GM19239 (cell line): ENCODE measurements around the gene KRAS.

Experiments
- DNase-seq: peaks from one replicate; pipeline ENCODE4 v3.0.0; 2011; ENCODE audit warnings: low spot score; ENCODE audit not compliant: insufficient read length
- FAIRE-seq: peaks from 2 replicates; lab custom pipeline; 2011; peaks lifted over from hg19 to GRCh38; lab: Jason Lieb, UNC

The KRAS gene

GRCh38 chr12:25257590-25258324 lies 7.0 kb upstream of the KRAS start:
- FAIRE-seq (peak; percentile 42), DNase-seq (no peak)

GRCh38 chr12:25256826-25257225 lies 6.1 kb upstream of the KRAS start:
- no peak for FAIRE-seq
- DNase-seq = no peak

- FAIRE-seq (no peak), DNase-seq (no peak)
These were observed 5.3 kb upstream of the KRAS start for GRCh38 chr12:25256005-25256404.

GRCh38 chr12:25254271-25254880 lies 3.6 kb upstream of the KRAS start:
- no peak for FAIRE-seq
- no peak for DNase-seq

DNA sequence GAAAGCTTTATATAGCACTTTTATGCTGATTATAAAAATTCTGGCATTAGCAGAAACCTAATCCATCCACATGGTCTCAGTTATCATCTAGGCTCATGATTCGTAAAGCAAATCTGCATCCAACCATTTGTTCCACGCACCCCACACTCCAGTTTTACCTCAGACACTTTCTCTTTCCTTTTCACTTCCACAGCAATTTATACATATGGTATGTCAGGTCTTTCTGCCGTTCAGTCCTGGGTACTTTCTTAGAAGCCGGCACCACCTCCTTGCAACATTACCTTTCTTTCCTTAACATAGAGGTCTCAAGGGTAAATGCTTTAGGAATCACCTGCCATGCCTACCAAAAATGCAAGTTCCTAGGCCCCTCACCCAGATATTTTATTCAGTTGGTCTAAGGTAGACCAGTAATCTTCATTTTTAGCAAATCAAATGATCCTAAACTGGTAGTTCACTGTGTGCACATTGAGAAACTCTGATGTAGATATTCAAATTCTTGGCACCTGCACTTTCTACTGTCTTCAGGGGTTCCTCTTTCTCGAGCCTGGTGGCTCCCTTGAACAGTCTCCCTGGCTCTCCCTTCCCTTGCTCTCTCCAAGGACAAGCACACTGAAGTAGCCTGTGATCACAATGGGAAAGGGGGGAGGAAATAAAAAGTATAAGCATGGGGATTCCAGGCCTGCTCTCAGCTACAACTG lies 2.8 kb upstream of the KRAS start:
- FAIRE-seq (peak; percentile 84), DNase-seq (no peak)

DNA sequence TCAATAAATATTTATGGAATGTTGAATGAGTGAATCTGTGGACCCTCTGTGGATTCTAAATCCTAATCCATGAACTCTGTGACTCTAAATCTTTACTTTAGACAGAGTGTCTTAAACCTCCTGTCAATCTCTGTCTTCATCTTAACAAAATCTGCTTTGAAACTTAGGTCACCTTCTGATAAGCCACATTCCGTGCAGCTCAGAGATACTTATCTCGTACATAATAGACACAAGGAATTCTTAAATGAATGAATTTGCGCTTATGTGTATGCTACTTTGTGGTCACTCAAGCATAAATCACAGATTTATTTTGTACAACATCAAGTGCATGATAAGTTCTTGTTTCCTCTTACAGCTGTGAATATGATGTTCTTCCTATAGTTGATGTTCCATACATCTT lies 2.2 kb upstream of the KRAS start:
- FAIRE-seq = no peak
- no peak for DNase-seq

DNA sequence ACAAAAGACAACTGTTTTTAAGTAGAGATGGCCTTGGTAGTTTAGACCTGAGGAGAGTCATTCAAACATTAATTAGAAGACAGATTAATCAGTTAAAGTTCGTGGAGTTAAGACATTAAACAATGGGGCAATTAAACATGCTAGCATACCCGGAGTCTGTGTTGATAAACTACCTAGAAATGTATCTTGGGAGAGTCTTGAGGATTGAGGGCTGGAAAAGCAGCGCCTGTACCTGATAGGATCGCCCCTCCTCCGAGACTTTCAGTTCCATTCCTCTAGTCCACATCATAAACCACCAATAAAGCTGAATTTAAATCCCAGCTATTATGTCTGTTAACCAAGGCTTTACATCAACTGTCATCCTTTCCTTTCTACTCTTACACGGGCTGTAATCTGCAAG lies 1.0 kb upstream of the KRAS start:
- no peak for FAIRE-seq

GRCh38 chr12:25249931-25250738 lies 594 bp downstream of the KRAS start:
- FAIRE-seq (peak; percentile 86), DNase-seq (peak; percentile 29)

More for the DNA sequence above, 1.0 kb upstream of the KRAS start:
- DNase-seq = no peak

DNA sequence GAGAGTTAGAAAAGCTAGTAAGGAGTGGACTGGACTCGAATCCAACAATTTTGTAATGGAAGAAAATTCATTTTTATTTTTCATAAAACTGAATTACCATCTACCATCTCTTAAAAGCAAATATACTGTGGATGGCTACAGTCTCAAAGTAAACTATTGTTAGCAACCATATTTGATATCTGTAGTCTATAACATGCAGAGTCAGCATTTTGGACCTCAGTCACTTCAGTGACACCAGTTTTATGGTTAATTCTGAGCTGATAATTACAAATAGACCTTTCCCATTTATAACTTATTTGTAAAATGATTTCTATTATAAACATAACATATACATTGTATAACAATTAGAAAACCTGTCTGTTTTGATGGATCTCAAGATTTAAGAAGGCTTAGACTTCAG lies 2.0 kb downstream of the KRAS start:
- FAIRE-seq (no peak), DNase-seq (no peak)

- no peak for FAIRE-seq
- no peak for DNase-seq
These were observed 2.6 kb downstream of the KRAS start for GRCh38 chr12:25248137-25248536.

GRCh38 chr12:25245491-25245890 lies 5.2 kb downstream of the KRAS start:
- no peak for FAIRE-seq
- DNase-seq = no peak

DNA sequence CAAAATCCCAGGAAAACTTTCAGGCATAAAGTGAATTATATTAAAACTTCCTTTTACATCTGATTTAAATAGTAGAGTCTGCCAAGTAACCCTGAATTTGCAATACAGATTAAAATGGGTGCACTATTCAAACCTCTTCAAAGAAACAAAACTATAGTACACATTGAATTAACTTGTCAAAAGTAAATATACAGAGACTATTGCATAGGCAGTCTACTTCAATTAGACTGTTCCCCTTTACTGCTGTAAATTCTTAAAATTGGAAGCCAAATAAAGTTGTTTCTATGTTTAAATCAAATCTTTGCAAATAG lies 7.1 kb downstream of the KRAS start:
- FAIRE-seq (no peak), DNase-seq (no peak)

DNA sequence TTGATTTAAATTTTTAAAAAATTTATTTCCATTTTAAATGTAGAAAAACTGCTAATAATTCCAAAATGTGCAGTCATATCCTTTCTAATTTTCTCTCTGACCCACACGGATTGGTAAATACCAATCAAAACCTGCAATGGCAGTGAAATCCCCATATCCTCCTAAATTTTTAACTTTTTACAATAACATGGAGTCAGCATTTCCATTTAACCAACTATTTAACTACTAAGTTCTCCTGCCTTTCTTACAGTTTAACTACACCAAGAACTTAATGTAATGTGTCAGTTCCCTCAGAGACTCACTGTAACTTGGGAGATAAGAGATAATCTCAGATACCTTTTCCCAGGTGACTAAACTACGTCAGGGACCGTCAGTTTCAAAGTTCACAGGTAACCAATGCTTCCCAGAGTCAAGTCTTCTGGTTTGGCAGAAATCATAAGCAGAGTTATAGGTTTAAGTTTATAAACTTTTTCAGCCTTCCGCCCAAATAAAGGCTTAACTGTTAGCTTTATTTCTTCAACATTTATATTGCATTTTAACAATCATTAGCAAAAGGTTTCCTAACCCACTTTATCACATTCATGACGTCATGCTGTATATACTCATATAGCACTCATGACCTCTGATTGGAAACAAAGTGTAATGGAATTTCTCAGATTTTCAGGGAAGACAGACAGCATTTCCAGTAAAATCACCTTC lies 7.6 kb downstream of the KRAS start:
- no peak for DNase-seq
- no peak for FAIRE-seq

- FAIRE-seq = peak; percentile 90
- DNase-seq = no peak
These were observed 9.3 kb downstream of the KRAS start for GRCh38 chr12:25241167-25242020.

DNA sequence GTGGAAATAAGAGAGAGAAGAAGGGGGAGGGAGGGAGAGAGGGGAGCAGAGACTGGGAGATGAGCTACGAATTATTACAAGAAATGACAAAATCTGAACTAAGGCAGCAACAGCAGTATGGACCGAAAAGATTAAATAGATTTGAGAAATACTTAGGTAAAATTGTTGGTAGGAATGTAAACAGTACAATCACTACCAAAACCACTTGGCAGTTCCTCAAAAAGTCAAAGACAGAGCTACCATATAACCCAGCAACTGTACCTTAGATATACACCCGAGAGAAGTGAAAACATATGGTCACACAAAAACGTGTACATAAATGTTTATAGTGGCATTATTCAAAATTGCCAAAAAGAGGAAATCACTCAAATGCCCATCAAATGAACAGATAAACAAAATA lies 14.1 kb downstream of the KRAS start:
- FAIRE-seq = no peak

DNA sequence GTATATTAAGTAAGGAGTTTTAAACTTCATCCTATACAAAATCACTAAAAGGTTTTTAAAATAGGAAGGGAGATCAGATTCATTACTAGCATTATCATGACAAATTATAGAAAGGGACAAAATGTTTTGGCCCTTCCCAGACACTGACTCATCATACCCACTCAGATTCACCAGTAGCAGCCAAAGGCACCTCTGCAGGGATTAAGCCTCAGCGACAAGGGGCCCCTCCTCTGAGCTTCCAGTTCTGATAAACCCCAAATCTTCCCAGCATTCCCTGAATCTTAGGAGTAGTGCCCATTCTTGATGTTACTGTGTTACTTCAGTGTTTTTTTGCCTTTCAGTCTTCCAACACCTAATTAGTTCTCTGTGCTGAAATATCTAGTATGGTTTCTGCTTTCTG lies 14.5 kb downstream of the KRAS start:
- FAIRE-seq = no peak
- no peak for DNase-seq

More for the DNA sequence above, 14.1 kb downstream of the KRAS start:
- no peak for DNase-seq

GRCh38 chr12:25213338-25213737 lies 37.4 kb downstream of the KRAS start:
- DNase-seq (no peak), FAIRE-seq (no peak)

DNA sequence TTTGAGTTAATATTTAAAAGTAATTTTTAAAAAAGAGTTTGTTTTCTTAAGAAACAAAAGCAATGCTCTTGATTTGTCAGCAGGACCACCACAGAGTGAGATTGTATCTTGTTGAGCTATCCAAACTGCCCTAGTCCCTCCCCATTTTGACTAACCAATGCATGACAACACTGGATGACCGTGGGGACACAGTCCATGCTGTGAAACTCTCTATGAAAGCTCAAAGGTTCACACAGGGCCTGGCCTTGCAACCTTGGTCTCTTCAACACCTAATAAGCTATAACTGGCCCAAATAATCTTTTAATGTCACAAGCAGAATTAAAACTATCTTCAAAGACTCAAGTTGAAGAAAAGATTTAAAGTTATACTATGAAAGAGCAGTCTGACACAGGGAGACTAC lies 42.2 kb downstream of the KRAS start:
- FAIRE-seq (no peak), DNase-seq (no peak)

- FAIRE-seq (peak; percentile 56), DNase-seq (no peak)
These were observed 42.9 kb downstream of the KRAS start for GRCh38 chr12:25207846-25208245.
